ENCODE measurements around the gene LMNA.

Gene LMNA

GRCh38 chr1:156128308-156128653 is 13.8 kb downstream of the LMNA start:
- TF ChIP-seq CTCF (conservative IDR thresholded peaks at IDR 0.05; ENCODE audit: control insufficient read depth, insufficient read depth, low read depth, low read length): no peak
- H3K4me3 ChIP-seq (ENCODE audit: control insufficient read depth, low read depth, low read length): peak overlapping the region; percentile 38
- DNase-seq (ENCODE audit: low read depth): no peak

- H3K4me3 ChIP-seq (ENCODE audit: control insufficient read depth, low read depth, low read length): peak overlapping the region; percentile 38
- TF ChIP-seq CTCF (conservative IDR thresholded peaks at IDR 0.05; ENCODE audit: control insufficient read depth, insufficient read depth, low read depth, low read length): no peak
- DNase-seq (ENCODE audit: low read depth): peak; percentile 91
Measured at GRCh38 chr1:156128654-156129597, 14.4 kb downstream of the LMNA start.

- H3K4me3 ChIP-seq (ENCODE audit: control insufficient read depth, low read depth, low read length): peak overlapping the region; percentile 19
Measured at GRCh38 chr1:156129687-156130577, 15.4 kb downstream of the LMNA start.

GRCh38 chr1:156130578-156130942 is 16.0 kb downstream of the LMNA start:
- no peak for DNase-seq (ENCODE audit: low read depth)
- no peak for TF ChIP-seq CTCF (conservative IDR thresholded peaks at IDR 0.05; ENCODE audit: control insufficient read depth, insufficient read depth, low read depth, low read length)
- no peak overlapping the region for H3K4me3 ChIP-seq (ENCODE audit: control insufficient read depth, low read depth, low read length)

More at GRCh38 chr1:156129687-156130577, 15.4 kb downstream of the LMNA start:
- DNase-seq (ENCODE audit: low read depth): peak; percentile 96
- peak; percentile 93 for TF ChIP-seq CTCF (conservative IDR thresholded peaks at IDR 0.05; ENCODE audit: control insufficient read depth, insufficient read depth, low read depth, low read length)

- no peak for TF ChIP-seq CTCF (conservative IDR thresholded peaks at IDR 0.05; ENCODE audit: control insufficient read depth, insufficient read depth, low read depth, low read length)
- no peak overlapping the region for H3K4me3 ChIP-seq (ENCODE audit: control insufficient read depth, low read depth, low read length)
Measured at GRCh38 chr1:156134716-156135435, 20.4 kb downstream of the LMNA start.

More at GRCh38 chr1:156134716-156135435, 20.4 kb downstream of the LMNA start:
- no peak for DNase-seq (ENCODE audit: low read depth)

All from fibroblast of mammary gland (primary cell).